Fibroblast of mammary gland (primary cell): ENCODE results near the gene FRMPD4.
A peak's percentile ranks its signal among the peaks of the same experiment; 100 is the strongest.
"Not testable (repeated sequence)": the region's sequence is repeated elsewhere in the genome, so short reads cannot be mapped to it uniquely, and the experiment has no call there.

Experiments used
- DNase-seq: peaks from one replicate; pipeline ENCODE4 v3.0.0-alpha.2; 2010; ENCODE audit warnings: low read depth
- H3K4me3 ChIP-seq: 2 replicates; pipeline ENCODE4 v1.5.1; 2011; ENCODE audit warnings: low read depth, mild to moderate bottlenecking, low read length, moderate library complexity; ENCODE audit not compliant: control insufficient read depth
- CTCF ChIP-seq: conservative IDR thresholded peaks from 2 replicates; pipeline ENCODE4 v1.5.1; 2011; ENCODE audit warnings: low read depth, low read length, inconsistent platforms; ENCODE audit not compliant: control insufficient read depth, insufficient read depth

Gene FRMPD4

GRCh38 chrX:12488771-12489170 is 350.5 kb downstream of the FRMPD4 start:
- no peak for DNase-seq
- no peak overlapping the region for H3K4me3 ChIP-seq
- no peak for TF ChIP-seq CTCF

- DNase-seq = peak; percentile 3
- TF ChIP-seq CTCF = no peak
- no peak overlapping the region for H3K4me3 ChIP-seq
Observed at GRCh38 chrX:12489341-12489740, 351.1 kb downstream of the FRMPD4 start.

- no peak overlapping the region for H3K4me3 ChIP-seq
- no peak for DNase-seq
- TF ChIP-seq CTCF = no peak
Observed at GRCh38 chrX:12494400-12495138, 356.3 kb downstream of the FRMPD4 start.

- no peak for DNase-seq
- TF ChIP-seq CTCF = no peak
- no peak overlapping the region for H3K4me3 ChIP-seq
Observed at GRCh38 chrX:12496343-12496742, 358.1 kb downstream of the FRMPD4 start.

GRCh38 chrX:12497832-12498591 is 359.7 kb downstream of the FRMPD4 start:
- peak; percentile 29 for TF ChIP-seq CTCF
- no peak for DNase-seq
- H3K4me3 ChIP-seq = no peak overlapping the region

GRCh38 chrX:12505127-12505526 is 366.9 kb downstream of the FRMPD4 start:
- no peak for DNase-seq
- no peak overlapping the region for H3K4me3 ChIP-seq
- no peak for TF ChIP-seq CTCF

- not testable (repeated sequence) for DNase-seq, H3K4me3 ChIP-seq
Observed at GRCh38 chrX:12515384-12515783, 377.1 kb downstream of the FRMPD4 start.
